Globus pallidus (tissue), 1 donor: Measurements from ENCODE around the gene ADAT1.

ENCODE experiments used
- DNase-seq: peaks from one replicate; pipeline ENCODE4 v3.0.0-alpha.2; 2015; ENCODE audit warnings: low spot score

Gene ADAT1, protein sequence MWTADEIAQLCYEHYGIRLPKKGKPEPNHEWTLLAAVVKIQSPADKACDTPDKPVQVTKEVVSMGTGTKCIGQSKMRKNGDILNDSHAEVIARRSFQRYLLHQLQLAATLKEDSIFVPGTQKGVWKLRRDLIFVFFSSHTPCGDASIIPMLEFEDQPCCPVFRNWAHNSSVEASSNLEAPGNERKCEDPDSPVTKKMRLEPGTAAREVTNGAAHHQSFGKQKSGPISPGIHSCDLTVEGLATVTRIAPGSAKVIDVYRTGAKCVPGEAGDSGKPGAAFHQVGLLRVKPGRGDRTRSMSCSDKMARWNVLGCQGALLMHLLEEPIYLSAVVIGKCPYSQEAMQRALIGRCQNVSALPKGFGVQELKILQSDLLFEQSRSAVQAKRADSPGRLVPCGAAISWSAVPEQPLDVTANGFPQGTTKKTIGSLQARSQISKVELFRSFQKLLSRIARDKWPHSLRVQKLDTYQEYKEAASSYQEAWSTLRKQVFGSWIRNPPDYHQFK

DNA sequence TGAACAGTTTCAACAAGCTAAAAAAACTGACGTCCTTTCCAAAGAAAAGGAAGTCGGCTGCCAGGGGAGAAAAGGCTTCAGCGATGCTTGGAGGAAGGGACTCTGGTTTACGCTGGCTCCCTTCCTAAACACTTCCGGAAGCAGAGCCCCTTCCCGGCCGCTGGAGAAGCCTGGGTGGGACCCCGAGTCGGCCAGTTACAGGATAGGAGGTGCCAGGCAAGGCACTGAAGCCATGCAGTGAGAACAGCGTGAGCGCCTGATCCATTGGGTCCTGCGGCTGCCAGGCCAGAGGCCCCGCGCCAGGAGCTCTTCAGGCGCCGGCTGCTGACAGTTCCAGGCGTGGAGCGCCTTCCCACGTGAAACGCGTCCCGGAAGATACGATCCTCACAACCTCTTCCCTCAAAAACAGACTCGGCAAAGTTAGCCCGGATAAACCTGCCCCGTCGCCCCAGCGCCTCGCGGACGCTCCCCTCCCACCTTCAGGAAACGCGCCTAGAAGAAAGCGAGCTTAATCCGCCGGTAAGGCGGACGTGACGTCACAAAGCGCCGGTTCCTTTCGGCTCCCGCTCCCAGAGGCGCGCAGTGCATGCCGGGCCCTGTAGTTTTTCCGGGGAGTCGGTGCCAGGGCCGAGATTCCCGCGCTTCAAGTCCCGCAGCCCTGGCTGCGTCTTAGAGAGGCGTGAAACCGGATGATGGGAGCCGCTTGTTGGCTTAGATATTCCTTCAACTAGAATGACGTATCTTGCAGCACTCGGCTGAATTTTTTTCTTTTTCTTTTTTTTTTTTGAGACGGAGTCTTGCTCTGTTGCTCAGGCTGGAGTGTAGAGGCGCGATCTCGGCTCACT lies at the start of gene ADAT1:
Gene ADAT1 (minus strand): TSS at position 521 of the 845 bp plus-strand sequence. CDS start 2,482 bp downstream, outside the sequence.
- peak; percentile 96 for DNase-seq

GRCh38 chr16:75667503-75667902 lies 44.4 kb upstream of the ADAT1 start:
- DNase-seq = no peak

- no peak for DNase-seq
Observed at GRCh38 chr16:75660726-75661302, 37.7 kb upstream of the ADAT1 start.

GRCh38 chr16:75660321-75660720 lies 37.2 kb upstream of the ADAT1 start:
- peak; percentile 78 for DNase-seq

DNA sequence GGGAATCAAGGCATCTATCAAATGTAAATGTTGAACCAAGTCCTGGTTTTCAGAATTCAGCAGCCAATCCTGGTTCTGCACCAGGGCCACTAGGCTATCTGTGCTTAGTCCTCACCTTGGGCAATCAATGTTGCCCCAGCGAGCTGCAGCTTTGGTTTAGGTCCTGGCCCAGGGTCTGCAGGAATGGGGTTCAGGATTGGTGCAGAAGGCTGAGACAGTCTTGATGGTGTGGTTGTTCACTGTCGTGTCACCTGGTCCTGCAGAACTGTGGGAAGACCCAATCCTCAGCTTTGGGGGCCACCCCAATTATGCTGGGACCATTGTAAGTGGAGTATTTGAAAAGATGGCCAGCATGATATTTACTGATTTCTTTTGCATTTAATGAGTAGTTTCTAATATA lies 35.1 kb upstream of the ADAT1 start:
- no peak for DNase-seq

- DNase-seq = no peak
Observed at GRCh38 chr16:75653922-75654321, 30.8 kb upstream of the ADAT1 start.

DNA sequence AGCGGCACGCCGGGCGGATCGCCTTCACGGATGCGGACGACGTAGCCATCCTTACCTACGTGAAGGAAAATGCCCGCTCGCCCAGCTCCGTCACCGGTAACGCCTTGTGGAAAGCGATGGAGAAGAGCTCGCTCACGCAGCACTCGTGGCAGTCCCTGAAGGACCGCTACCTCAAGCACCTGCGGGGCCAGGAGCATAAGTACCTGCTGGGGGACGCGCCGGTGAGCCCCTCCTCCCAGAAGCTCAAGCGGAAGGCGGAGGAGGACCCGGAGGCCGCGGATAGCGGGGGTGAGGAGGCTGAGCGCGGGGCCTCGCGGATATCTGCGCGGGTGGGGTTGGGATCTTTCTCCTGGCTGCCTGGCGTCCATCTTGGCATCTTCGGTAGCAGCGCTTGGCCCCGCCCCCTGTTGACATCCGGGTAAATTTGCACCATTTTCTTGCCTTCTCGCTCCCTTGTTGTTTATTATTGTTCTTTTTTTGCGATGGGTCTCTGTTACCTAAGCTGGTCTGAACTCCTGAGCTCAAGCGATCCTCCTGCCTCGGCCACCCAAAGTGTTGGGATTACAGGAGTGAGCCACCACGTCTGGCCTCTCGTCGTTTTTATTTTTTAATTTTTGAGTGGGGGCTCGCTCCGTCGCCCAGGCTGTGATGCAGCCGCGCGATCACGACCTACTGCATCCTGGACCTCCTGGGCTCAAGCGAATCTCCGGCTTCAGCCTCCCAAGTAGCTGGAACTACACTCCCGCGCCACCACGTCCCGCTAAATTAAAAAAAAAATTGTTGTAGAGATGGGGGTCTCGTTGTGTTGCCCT lies 25.4 kb upstream of the ADAT1 start:
- DNase-seq = peak; percentile 84

- peak; percentile 95 for DNase-seq
Observed at GRCh38 chr16:75647492-75648264, 24.6 kb upstream of the ADAT1 start, which contains the start of the genes KARS1 and TERF2IP. Gene KARS1, minus strand, starts transcription at chr16:75647665. Its CDS starts 26 bp downstream, at chr16:75647639. Gene TERF2IP, plus strand, starts transcription at chr16:75647773. Its CDS starts 110 bp downstream, at chr16:75647883.

GRCh38 chr16:75647112-75647491 lies 24.0 kb upstream of the ADAT1 start:
- DNase-seq = no peak

DNA sequence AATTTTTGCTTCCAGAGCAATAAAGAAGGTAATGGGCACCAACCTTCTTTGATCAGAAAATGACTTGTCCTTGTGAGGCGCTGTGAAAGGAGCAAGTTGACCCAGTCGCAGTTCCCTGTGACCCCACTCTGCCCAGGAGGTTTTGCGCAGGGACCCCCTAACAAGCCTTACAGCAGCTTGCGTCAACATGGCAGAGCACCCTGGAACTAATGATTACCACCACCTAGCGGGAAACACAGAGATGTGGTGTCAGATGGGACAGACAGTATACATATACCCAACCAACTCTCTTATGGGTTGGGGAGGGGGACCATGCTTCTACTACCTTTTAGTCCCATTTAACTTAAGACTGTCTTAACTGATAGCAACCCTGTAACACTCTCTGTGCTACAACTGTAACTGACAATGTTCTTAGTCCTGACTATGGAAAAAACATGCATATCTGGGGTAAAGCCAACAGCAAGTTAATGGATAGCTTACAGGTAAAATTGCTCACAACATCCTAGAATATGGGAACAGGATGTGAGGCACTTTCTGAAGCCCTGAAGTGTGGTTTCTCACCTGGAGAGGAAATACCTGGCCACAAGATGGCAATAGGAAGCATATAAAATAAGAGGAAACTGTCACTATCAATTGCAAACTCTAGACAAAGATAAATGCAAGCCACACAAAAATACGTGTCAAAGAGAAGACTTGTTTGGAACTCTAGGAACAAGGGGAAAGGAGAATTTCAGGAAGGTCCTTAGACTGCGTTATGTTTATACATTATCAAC lies 21.3 kb upstream of the ADAT1 start:
- no peak for DNase-seq

GRCh38 chr16:75640598-75640997 lies 17.5 kb upstream of the ADAT1 start:
- DNase-seq = no peak

GRCh38 chr16:75635036-75635435 lies 12.0 kb upstream of the ADAT1 start:
- no peak for DNase-seq

DNA sequence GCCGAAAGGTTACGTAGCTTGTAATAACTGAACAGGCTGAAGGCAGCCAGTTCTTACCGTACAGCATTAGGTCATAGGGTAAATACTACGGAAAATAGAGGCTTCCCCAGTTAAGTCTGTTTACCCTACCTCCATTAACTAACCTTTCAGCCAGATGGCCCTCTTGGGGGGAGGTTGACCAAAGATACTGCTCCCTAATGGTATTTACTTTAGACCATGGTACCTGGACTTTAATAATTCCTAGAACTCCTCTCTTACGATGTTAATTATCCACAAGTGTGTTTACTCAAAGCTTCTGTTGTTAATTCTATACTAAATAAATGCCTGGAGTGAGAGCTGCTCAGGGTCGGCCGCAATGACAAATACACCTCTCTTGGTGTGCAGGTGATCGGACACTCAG lies 9.8 kb upstream of the ADAT1 start:
- DNase-seq = no peak

GRCh38 chr16:75630052-75630451 lies 7.0 kb upstream of the ADAT1 start:
- no peak for DNase-seq

- no peak for DNase-seq
Observed at GRCh38 chr16:75629132-75629531, 6.1 kb upstream of the ADAT1 start.

DNA sequence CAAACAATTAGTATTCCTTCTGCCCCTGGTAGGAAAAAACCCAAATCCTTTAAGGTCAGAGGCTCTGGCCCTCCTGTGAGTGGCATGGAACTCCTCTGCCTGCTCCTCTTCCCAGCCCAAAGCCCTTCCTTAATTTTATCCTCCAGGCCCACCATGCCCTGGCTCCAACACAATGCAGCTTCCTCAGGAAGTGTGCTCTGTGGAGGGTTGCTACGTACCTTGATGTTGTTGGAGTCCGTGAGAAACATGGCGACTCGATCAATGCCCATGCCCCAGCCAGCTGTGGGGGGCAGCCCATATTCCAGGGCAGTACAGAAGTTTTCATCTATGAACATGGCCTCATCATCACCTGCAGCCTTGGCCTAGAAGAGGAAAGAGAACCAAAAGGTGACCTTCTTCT lies 5.3 kb upstream of the ADAT1 start:
- no peak for DNase-seq

GRCh38 chr16:75627851-75628250 lies 4.8 kb upstream of the ADAT1 start:
- no peak for DNase-seq

- DNase-seq = no peak
Observed at GRCh38 chr16:75626806-75627205, 3.7 kb upstream of the ADAT1 start.

DNA sequence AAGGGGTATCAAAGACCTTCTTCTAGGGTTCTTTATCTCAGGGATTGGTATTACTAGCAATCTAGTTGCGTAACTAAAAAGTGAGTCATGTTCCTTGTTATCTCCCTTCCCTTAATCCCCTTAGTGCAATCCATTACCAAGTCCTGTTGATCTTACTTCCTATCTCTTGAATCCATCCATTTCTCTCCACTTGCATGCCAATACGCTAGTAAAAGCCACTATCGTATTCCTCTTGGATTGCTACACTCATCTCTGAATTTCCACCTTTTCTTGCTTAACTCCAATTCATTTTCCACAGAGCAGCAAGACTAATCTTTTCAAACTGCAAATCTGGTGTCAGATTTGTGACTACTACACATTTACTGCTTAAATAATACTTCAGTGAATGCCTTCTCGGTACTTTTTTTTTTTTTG lies 1.8 kb upstream of the ADAT1 start:
- DNase-seq = no peak

DNA sequence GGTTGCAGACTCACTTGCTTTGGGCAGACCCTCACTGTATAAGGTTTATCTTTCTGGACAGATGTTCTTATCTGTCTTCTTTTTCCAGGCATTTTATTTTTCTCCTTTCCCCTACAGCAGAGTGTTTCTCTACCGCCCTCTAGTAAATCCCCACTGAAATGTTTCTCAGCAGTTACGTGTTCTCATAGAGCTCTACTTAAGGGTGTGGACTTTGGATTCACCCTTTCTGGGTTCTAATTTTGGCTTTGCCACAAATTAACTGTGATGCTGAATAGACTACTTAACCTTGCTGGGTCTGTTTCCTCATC lies 2.0 kb downstream of the ADAT1 start:
- peak; percentile 23 for DNase-seq
